Activated naive CD4-positive, alpha-beta T cell treated with anti-CD3 and anti-CD28 coated beads, Interleukin-2, amount 50 U/mL, for 72 hours (primary cell): Measurements from ENCODE around the gene TANC2. TPM values are rescaled to one million over a fixed set of nuclear protein-coding genes. Genes with fewer than 3 reads are reported as not detected.

Source experiments
- ATAC-seq, 2 donors: fragments of 150-1000 bp; cut with Tn5 transposase; 2 replicates each; pipeline ENCODE4 v1.10.0; 2021; ENCODE audit warnings: mild to moderate bottlenecking in 2 of 2, moderate library complexity in 2 of 2
- DNase-seq, 2 donors: peaks; one replicate each; pipeline ENCODE4 v3.0.0; 2021 to 2022; ENCODE audit warnings: low spot score in 2 of 2
- H3K27ac Mint-ChIP-seq, 2 donors: one replicate each; pipeline ENCODE4 v1.8.0; 2022; ENCODE audit warnings: mild to moderate bottlenecking in 2 of 2, mixed read lengths in 2 of 2
- H3K36me3 Mint-ChIP-seq, 2 donors: one replicate each; pipeline ENCODE4 v1.8.0; 2022; ENCODE audit warnings: mixed read lengths in 2 of 2
- H3K9me3 Mint-ChIP-seq, 2 donors: one replicate each; pipeline ENCODE4 v1.8.0; 2022; ENCODE audit warnings: mixed read lengths in 2 of 2
- total RNA-seq, 2 donors: library from RNA; stranded (reverse); gene quantifications; one replicate each; pipeline ENCODE4 v1.2.3, GENCODE V29; 2022

TANC2 gene
- 1 to 10 TPM; 6.3 to 7.9 TPM for total RNA-seq

DNA sequence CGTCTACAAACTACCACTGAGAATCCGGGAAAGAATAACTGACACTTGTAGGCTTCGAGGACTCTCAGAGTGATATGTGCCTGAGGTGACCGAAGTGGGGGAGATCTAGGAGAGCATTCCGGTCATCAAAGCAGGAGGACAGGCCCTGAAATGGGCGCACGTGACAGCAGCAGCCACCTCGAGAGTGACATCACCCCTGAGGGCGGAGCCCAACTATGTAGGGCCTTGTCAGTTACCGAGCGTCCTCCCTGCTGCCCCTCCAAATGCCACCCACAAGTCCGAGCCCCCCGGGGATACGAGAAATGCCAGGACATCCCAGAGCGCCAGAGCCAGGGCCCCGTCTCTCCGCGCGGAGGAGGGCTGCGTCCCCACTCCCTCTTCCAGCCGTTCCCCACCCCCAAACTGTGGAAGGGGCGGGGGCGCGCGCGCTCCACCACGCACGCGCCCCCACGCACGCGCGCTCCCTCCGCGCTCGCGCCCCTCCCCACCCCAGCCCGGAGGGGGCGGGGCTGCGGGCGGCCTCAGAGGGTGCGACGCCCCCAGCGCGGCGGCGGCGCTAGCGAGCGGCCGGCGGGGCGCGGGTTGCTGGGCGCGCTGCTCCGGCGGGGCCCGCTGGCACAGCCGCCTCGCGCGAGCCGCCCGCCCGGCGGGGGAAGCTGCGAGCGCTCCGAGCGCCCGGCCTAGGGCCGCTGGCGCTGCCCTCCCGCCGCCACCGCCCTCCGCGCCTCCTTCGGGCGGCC lies at the start of gene TANC2:
TSS of gene TANC2 (plus strand) at position 550 of the 740 bp plus-strand sequence. CDS start 43,325 bp downstream, outside the sequence.
- Mint-ChIP-seq H3K27ac (peak within 1 kb of the TSS; percentile 73 to 84), H3K36me3 (no peaks in the 10 kb centered on the region), H3K9me3 (no peaks in the 10 kb centered on the region)
- peak; percentile 82 to 83 for ATAC-seq
- DNase-seq, result peak; percentile 62 to 82

DNA sequence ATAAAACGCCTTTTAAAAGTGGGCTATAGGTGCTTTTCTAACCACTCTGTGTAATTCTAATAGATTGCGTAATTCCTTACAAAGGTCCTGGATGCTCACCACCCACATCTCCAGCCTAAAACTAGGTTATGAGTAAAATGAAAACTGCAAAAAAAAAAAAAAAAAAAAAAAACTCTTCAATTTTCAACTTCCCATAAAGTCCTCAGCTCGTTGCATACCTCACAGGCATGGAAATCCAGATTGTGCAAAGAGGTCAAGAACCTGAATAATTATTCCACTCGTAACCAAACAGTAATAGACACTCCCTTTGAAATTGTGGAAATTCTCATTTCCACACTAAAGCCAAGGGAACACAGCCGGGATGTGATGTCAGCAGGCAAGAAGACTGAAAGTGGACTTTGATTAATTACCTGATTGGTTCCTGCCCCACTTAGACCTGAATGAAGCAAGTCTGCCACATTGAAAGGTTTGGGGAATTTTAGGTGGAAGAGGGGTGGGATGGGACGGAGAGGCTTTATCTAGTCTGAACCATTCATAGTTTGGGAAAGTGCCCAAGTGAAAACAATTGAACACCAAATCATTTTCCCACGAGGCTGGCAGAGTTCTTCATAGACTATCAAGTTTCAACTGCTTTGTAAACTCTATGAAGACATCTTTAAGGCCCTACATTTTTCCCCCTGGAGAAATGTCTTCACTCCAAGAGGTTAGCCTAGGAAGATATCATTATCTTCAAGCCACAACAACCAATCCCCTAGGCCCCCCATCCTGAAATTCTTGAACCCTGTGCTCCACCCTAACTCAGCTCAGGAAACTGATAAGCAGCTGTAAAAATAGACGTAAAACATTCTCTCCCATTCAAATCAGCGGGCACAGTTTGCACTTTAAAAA lies 49.1 kb upstream of the TANC2 start:
- DNase-seq (no peak), ATAC-seq (no peak)
- no peaks in the 10 kb centered on the region for H3K36me3 Mint-ChIP-seq
- no peak overlapping the region for H3K27ac Mint-ChIP-seq
- H3K9me3 Mint-ChIP-seq, result peaks cover 3 to 5% of the 10 kb centered on the region in 2 donors

DNA sequence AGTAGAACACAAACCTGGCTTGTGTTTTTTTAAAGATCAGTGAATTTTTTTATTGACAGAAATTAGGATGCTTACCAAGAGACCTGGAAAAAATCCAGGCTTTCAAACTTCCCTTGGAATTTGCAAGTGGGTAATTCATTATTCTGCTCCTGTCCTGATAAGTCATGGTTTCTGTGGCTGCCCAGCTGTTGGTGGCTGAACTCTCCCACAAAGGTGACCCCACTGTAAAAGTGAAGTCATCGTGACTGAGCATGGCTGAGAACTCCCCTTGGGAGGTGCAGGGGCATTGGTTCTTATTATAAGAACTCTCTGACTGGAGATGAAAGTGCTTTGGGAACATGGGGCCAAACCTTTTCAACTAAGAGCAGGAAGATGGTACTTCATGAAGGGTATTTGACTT lies 46.6 kb upstream of the TANC2 start:
- H3K27ac Mint-ChIP-seq, result no peak overlapping the region
- no peaks in the 10 kb centered on the region for H3K36me3 Mint-ChIP-seq
- no peak for ATAC-seq

DNA sequence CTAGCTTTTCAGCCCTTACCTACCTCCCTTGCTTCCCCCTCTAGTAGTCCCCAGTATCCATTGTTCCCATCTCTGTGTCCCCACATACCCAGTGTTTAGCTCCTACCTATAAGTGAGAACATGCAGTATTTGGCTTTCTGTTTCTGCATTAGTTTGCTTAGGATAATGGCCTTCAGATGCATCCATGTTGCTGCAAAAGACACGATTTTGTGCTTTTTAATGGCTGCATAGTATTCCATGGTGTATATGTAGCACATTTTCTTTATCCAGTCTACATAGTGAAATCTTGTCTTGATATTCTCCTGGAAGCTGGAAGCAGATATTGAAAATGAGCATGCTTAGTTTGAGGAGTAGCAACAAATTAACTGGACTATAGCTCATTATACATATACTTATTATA lies 45.7 kb upstream of the TANC2 start:
- ATAC-seq, result no peak
- no peak for DNase-seq
- no peaks in the 10 kb centered on the region for H3K36me3 Mint-ChIP-seq
- H3K27ac Mint-ChIP-seq, result no peak overlapping the region
- H3K9me3 Mint-ChIP-seq, result no peaks in the 10 kb centered on the region

More for the DNA sequence above, 46.6 kb upstream of the TANC2 start:
- H3K9me3 Mint-ChIP-seq, result no peaks in the 10 kb centered on the region
- no peak for DNase-seq

DNA sequence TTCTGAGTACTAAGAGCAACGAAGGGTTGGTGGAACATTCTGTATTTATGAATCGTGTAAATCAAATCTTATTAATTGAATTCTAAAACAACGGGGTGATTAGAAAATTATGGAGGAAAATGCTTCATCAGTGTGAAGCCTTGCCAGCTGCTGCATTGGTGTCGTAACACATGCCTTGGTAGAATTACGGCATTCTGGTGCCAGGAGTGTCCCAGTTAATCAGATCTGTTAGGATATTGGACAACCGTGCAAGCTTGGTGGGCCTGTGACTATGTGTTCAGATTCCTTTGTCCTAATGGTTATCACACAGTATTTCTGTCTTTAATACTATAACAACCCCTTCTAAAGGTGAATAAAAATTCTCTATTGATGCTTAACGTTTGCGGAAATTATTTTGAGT lies 44.2 kb upstream of the TANC2 start:
- H3K36me3 Mint-ChIP-seq, result no peaks in the 10 kb centered on the region
- ATAC-seq (no peak), DNase-seq (no peak)
- H3K27ac Mint-ChIP-seq, result no peak overlapping the region
- H3K9me3 Mint-ChIP-seq, result no peaks in the 10 kb centered on the region

DNA sequence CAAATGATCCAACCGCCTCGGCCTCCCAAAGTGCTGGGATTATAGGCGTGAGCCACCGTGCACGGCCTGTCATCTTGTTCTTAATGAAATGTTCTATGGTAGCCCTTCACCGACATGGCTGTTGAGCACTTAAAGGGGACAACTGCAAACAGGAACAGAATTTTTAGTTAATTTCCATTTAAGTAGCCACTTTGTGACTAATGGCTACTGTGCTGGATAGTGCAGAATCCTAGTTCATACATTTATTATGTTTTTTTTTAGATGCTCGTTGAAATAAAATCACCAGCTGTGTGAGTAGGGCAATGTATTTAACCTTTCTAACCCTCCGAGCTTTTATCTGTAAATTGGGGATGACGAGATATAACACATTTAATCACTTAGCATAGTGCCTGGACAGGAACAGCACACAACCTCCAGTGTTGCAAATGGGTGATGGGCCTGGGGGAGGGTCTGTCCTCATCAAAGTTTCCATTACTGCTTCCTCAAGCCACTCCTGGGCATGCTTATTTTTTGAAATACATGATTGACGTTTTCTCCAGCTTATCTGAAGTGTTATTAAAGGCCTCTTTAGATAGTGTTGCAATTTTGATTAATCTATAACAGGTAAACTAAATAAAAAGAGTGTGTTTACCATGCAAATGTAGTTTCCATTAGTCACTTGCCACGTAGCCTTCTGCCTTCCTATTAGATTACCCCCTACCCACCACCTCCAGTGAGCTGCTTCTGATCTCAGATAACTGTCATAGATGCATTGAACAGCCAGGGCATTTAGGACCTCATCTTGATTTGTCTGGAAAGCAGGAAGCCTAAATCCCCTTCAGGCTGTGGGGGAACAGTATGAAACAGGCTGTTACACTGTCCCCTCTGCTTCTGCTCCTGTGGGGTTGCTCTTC lies 42.5 kb upstream of the TANC2 start:
- Mint-ChIP-seq H3K36me3 (no peaks in the 10 kb centered on the region), H3K9me3 (no peaks in the 10 kb centered on the region), H3K27ac (no peak overlapping the region)
- DNase-seq (no peak), ATAC-seq (no peak)

DNA sequence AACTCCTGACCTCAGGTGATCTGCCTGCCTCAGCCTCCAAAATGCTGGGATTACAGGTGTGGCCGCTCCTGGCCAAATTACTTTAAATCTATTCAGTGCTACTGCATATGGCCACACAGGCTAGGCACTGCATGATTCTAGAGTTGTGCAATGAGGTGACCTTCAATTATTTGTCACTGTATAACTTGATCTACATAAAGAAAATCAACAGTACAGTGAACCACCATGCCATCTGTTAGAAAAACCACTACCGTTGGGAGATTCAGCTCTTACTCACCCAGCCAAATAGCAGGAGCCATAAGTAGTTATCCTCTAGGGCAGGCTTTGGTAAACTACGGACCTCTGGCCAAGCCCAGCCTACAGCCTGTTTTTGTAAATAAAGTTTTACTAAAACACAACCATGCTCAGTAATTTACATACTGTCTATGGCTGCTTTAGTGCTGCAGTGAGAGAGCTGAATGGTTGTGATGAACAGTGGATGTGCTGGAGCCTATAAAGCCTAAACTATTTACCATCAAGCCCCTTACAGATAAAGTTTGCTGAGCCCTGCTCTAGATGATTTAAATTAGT lies 40.7 kb upstream of the TANC2 start:
- Mint-ChIP-seq H3K36me3 (no peaks in the 10 kb centered on the region), H3K27ac (no peak overlapping the region), H3K9me3 (no peaks in the 10 kb centered on the region)
- ATAC-seq (no peak), DNase-seq (no peak)

DNA sequence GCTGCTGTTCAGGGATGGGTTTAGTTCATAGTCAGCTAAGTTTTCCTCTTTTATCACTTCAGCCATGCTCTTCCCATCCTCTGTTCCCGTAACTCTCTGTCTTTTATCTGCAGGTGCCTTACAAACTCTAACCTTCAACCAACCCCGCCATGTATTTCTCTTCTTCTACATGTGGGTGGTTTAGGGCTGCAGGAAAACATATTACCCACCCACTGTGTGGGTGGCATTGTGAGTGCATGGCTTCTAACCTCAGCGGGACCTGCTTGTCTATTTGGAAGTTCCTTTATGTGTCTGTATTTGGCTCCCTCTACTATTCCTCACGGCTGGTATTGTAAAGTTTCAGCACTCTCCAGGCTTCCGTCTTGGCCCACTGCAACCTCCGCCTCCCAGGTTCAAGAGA lies 39.0 kb upstream of the TANC2 start:
- Mint-ChIP-seq H3K9me3 (no peaks in the 10 kb centered on the region), H3K36me3 (no peaks in the 10 kb centered on the region), H3K27ac (peak overlapping the region in 1 of 2 donors; percentile 40)
- no peak for DNase-seq
- no peak for ATAC-seq

DNA sequence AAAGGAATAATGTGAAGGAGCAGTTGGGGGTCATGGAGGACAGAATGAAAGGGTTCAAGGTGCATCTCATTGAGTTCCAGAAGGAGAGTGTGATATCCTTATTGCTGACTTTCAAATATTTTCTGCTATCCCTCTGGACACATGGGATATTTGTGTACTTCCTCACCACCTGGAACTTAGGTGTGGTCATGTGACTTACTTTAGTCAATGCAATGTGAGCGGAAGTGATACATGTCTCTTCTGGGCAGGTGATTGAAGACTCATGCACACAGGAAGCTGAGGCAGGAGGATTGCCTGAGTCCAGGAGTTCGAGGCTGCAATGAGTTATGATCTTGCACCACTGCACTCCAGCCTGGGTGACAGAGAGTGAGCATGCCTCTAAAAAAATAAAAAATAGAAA lies 36.7 kb upstream of the TANC2 start:
- Mint-ChIP-seq H3K36me3 (no peaks in the 10 kb centered on the region), H3K27ac (no peak overlapping the region), H3K9me3 (no peaks in the 10 kb centered on the region)
- DNase-seq, result no peak
- ATAC-seq, result no peak

DNA sequence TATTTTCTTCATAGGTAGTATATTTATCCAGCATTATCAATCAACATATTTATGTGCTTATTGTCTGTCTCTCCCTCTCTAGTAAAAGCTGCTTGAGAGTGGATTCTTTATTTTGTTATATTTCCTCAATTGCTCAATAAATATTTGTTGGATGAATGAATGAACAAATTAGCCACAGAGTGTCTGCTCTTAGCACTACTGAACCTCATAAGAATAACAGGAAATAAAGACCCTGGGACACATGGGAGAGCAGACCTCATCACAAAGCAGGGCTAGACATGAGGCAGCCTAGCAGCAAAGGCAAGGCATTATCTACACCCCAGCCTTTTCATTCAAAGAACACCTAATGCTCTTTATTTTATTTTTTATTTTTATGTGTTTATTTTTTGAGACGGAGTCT lies 34.9 kb upstream of the TANC2 start:
- Mint-ChIP-seq H3K27ac (no peak overlapping the region), H3K36me3 (peaks cover 0 to 4% of the 10 kb centered on the region in 2 donors), H3K9me3 (no peaks in the 10 kb centered on the region)
- DNase-seq, result no peak
- ATAC-seq, result no peak

DNA sequence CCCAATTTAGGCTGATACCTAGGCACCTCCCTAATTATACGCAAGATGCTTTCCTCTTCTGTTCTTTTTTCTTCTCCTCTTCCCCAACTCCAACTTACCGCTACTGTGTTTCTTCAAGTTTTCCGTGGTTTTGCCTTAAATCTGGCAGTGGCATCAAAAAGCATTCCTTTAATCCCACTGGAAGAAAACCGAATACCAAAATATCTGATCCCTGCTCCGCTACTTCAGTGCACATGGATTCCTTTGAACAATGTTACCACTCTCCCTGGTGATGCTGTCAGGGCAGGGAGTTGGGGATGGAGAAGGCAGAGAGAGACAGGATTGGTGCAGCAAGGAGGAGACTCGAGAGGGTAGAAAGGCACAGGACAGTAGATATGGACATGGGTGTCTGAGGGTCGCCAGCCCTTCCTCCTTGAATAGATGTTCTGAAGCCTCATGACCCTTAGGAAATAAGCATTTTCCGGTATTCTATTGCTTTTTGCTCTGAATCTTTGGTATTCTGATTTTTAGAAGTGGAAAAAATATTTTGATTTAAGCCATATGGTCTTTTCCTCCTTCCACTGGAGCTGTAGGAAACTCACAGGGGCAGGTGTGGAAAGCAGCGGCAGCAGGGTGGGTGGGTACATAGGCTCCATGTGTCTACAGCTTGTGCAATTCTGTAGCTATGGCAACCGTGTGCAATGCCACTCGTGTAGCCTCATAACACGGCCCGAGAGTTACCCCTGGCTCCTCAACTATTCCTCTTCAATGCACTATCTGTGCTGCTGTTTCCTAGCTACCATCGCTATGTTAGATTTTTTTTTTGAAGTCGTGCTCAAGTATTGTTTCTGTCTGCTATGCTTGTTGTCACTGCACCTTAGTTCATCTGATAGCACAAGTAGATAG lies 32.3 kb upstream of the TANC2 start:
- Mint-ChIP-seq H3K27ac (no peak overlapping the region), H3K9me3 (no peaks in the 10 kb centered on the region), H3K36me3 (peaks cover 0 to 4% of the 10 kb centered on the region in 2 donors)
- ATAC-seq (no peak), DNase-seq (no peak)

DNA sequence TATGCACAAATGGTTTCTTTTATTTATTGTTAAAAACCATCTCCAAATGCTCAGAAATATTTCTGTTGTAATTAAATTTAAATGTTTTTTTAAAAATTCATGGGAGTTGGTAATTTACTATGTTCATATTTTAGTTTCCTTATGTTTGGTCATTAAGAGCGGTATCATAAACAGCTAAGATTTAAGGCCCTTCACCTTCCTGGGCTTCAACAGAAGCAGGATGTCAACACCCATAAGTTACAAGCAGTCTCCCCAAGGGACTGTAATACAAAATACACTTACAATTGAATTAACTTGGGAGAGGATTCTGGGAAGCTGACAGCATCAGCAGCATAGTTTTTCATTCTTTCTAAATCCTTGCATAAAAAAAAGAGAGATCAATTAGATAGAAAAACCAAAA lies 30.9 kb upstream of the TANC2 start:
- Mint-ChIP-seq H3K36me3 (peaks cover 4 to 6% of the 10 kb centered on the region in 2 donors), H3K27ac (no peak overlapping the region), H3K9me3 (no peaks in the 10 kb centered on the region)
- no peak for ATAC-seq
- DNase-seq, result no peak

DNA sequence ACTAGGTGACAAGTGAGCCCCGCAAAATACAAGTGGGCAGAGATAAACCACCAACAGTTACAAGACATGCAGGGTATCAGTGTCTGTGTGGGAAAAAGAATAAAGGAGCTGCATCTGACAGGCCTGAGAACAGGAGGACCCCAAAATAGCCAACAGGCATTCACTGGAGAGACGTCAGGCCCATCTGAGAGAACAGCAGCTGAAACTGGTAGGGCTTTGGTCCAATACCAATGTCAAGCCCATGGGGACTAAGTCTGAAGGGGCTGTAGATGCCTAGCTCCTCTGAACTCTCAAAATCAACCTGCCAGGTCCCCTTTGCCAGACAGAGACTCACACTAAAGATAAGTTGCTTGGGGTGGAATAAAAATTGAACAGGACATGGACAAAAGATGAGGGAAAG lies 30.5 kb upstream of the TANC2 start:
- H3K27ac Mint-ChIP-seq, result no peak overlapping the region
- DNase-seq (no peak), ATAC-seq (no peak)
- no peaks in the 10 kb centered on the region for H3K9me3 Mint-ChIP-seq
- H3K36me3 Mint-ChIP-seq, result peaks cover 4 to 6% of the 10 kb centered on the region in 2 donors

DNA sequence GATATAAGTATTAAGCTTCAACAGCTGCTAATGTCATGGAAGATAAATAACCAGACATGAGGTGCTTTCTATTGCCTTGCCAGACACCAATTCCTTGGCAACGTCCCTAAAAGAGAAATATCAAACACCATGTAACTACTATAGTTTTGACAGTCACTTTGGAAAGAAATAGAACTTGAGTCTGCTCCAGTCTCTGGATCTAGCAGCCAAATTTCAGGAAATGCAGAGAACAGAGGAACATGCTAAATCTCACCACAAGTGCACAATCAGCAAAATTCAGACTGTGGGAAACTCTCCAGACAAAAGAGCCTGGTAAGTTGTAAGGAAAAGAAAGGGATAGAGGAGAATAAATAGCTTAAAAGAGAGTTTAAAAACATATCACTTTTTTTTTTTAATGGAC lies 28.4 kb upstream of the TANC2 start:
- Mint-ChIP-seq H3K36me3 (peaks cover 8 to 11% of the 10 kb centered on the region in 2 donors), H3K27ac (no peak overlapping the region), H3K9me3 (peaks cover 10 to 14% of the 10 kb centered on the region in 2 donors)
- ATAC-seq (no peak), DNase-seq (no peak)

DNA sequence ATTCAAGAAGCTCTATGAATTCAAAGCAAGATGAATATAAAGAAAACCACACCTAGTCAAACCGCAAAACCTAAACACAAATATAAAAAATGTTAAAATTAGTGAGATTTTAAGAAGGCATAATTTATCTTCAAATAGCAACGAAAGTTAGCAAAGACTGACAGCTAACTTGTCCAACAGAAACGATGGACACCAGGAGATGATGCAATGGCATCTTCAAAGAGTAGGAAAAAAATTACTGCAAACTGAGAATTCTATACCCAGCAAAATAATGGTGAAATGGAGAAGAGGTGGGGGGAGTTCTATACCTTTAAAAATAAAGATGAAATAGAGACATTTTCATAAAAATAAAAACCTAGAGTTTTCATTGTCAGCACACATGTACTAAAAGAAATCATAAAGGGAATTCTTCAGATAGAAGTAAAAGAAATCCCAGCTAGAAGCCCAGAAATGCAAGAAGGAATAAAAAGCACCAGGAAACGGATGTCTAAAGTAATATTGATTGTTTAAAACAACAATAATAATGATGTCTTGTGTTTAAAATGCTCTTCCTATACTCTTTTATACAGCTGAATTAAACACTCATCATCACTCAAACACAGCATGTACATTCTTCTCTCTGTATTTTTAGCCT lies 24.6 kb upstream of the TANC2 start:
- Mint-ChIP-seq H3K36me3 (peaks cover 4 to 11% of the 10 kb centered on the region in 2 donors), H3K9me3 (peaks cover 10 to 14% of the 10 kb centered on the region in 2 donors), H3K27ac (no peak overlapping the region)
- ATAC-seq, result no peak
- DNase-seq, result no peak
